ENCODE measurements around the gene SPP2.

SPP2 gene

DNA sequence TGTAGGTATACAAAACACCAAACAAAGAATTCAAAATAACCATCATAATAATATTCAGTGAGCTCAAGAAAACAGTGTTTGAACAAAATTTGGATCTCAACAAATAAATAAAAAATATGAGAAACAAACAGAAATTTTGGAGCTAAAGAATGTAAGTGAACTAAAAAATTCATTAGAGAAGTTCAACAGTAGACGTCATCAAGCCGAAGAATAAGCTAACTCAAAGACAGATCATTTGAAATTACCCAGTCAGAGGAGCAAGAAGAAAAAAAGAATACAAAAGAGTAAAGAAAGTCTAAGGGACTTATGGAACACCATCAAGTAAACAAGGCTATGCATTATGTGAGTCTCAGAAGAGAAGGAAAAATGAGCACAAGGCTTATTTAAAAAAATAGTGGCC is 16.6 kb upstream of the SPP2 start:
- TF ChIP-seq YY1 (IDR thresholded peaks at IDR 0.05; ENCODE audit: insufficient read depth, insufficient read length) = no peak
- TF ChIP-seq ZNF274 (IDR thresholded peaks at IDR 0.05; ENCODE audit: low read depth, low read length) = no peak
- no peak for TF ChIP-seq SUZ12 (IDR thresholded peaks at IDR 0.05; ENCODE audit: extremely low read depth, insufficient read depth, insufficient read length)
- H3K36me3 ChIP-seq (ENCODE audit: insufficient read depth, insufficient read length, low read length) = no peaks in the 10 kb centered on the region
- no peak for DNase-seq (ENCODE audit: low read depth, low spot score)
- H3K4me1 ChIP-seq (ENCODE audit: insufficient read depth, insufficient read length) = no peaks in the 10 kb centered on the region
- peaks cover 15% of the 10 kb centered on the region; the same call in 1 of the 2 replicates for H3K9me3 ChIP-seq (ENCODE audit: insufficient read depth, low read length)
- H3K9ac ChIP-seq (ENCODE audit: insufficient read length, low read depth) = no peak overlapping the region
- no peak overlapping the region for H3K4me3 ChIP-seq (ENCODE audit: insufficient read length, low read depth)
- no peaks in the 10 kb centered on the region for H3K27me3 ChIP-seq (ENCODE audit: insufficient read depth, insufficient read length)

DNA sequence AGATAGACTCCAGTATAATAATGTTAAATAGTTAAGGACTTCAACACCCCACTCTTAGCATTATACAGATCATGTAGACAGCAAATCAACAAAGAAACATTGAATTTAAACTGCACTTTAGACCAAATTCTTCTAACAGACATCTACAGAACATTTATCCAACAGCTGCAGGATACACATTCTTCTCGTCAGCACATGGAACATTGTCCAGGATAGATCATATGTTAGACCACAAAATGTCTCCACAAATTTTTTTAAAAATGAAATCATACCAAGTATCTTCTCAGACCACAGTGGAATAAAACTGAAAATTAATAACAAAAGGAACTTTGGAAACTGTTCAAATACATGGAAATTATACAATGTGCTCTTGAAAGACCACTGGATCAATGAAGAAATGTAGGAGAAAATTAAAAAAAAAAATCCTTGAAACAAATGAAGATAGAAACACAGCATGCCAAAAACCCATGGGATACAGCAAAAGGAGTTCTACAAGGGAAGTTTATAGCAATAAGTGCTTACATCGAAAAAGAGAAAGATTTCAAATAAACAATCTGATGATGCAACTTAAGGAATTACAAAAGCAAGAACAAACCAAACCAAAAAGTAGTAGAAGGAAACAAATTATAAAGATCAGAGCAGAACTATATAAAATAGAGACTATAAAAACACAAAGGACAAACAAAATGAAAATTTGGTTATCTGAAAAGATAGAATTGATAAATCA is 12.3 kb upstream of the SPP2 start:
- no peaks in the 10 kb centered on the region for H3K4me1 ChIP-seq (ENCODE audit: insufficient read depth, insufficient read length)
- TF ChIP-seq SUZ12 (IDR thresholded peaks at IDR 0.05; ENCODE audit: extremely low read depth, insufficient read depth, insufficient read length) (no peak), YY1 (IDR thresholded peaks at IDR 0.05; ENCODE audit: insufficient read depth, insufficient read length) (no peak), ZNF274 (IDR thresholded peaks at IDR 0.05; ENCODE audit: low read depth, low read length) (no peak)
- H3K9me3 ChIP-seq (ENCODE audit: insufficient read depth, low read length) = peaks cover 15% of the 10 kb centered on the region; the same call in 1 of the 2 replicates
- no peak overlapping the region for H3K4me3 ChIP-seq (ENCODE audit: insufficient read length, low read depth)
- no peaks in the 10 kb centered on the region for H3K36me3 ChIP-seq (ENCODE audit: insufficient read depth, insufficient read length, low read length)
- H3K27me3 ChIP-seq (ENCODE audit: insufficient read depth, insufficient read length) = no peaks in the 10 kb centered on the region
- no peak overlapping the region for H3K9ac ChIP-seq (ENCODE audit: insufficient read length, low read depth)
- no peak for DNase-seq (ENCODE audit: low read depth, low spot score)

DNA sequence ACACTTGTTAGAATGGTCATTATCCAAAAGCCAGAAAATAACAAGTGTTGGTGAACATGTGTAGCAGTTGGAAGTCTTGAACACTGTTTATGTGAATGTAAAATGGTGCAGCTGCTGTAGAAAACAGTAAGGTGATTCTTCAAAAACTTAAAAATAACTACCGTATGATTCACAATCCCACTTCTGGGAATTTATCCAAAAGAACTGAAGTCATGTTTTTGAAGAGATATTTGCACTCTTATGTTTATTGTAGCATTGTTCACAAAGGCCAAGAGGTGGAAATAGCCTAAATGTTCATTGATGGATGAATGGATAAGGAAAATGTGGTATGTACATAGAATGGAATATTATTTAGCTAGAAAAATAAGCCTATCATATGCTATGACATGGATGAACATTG is 6.3 kb upstream of the SPP2 start:
- TF ChIP-seq ZNF274 (IDR thresholded peaks at IDR 0.05; ENCODE audit: low read depth, low read length) (no peak), SUZ12 (IDR thresholded peaks at IDR 0.05; ENCODE audit: extremely low read depth, insufficient read depth, insufficient read length) (no peak), YY1 (IDR thresholded peaks at IDR 0.05; ENCODE audit: insufficient read depth, insufficient read length) (no peak)
- no peak overlapping the region for H3K9ac ChIP-seq (ENCODE audit: insufficient read length, low read depth)
- H3K9me3 ChIP-seq (ENCODE audit: insufficient read depth, low read length) = no peaks in the 10 kb centered on the region
- DNase-seq (ENCODE audit: low read depth, low spot score) = no peak
- no peaks in the 10 kb centered on the region for H3K36me3 ChIP-seq (ENCODE audit: insufficient read depth, insufficient read length, low read length)
- H3K27me3 ChIP-seq (ENCODE audit: insufficient read depth, insufficient read length) = no peaks in the 10 kb centered on the region
- H3K4me3 ChIP-seq (ENCODE audit: insufficient read length, low read depth) = no peak overlapping the region
- H3K4me1 ChIP-seq (ENCODE audit: insufficient read depth, insufficient read length) = no peaks in the 10 kb centered on the region

DNA sequence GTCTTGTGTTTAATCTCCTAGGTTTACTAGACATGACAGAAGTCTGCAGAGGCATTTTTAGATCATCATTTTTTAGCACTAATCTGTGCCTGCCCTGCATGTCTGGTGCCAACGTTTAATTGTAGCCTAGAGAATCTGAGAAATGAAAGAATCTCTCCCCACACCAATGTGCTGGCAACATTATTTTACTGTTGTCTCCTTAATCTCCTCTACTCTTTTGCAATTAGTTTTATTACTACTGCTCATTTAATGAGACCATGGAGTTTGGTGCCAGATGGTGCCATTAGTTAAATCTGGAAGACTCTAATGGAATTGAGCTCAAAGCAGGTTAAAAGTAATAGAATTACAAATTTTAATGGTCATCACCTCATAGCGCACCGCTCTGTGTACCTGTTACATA is 4.0 kb upstream of the SPP2 start:
- H3K4me1 ChIP-seq (ENCODE audit: insufficient read depth, insufficient read length) = no peaks in the 10 kb centered on the region
- TF ChIP-seq ZNF274 (IDR thresholded peaks at IDR 0.05; ENCODE audit: low read depth, low read length) (no peak), SUZ12 (IDR thresholded peaks at IDR 0.05; ENCODE audit: extremely low read depth, insufficient read depth, insufficient read length) (no peak), YY1 (IDR thresholded peaks at IDR 0.05; ENCODE audit: insufficient read depth, insufficient read length) (no peak)
- no peaks in the 10 kb centered on the region for H3K36me3 ChIP-seq (ENCODE audit: insufficient read depth, insufficient read length, low read length)
- H3K27me3 ChIP-seq (ENCODE audit: insufficient read depth, insufficient read length) = no peaks in the 10 kb centered on the region
- no peaks in the 10 kb centered on the region for H3K9me3 ChIP-seq (ENCODE audit: insufficient read depth, low read length)
- H3K9ac ChIP-seq (ENCODE audit: insufficient read length, low read depth) = no peak overlapping the region
- H3K4me3 ChIP-seq (ENCODE audit: insufficient read length, low read depth) = no peak overlapping the region
- no peak for DNase-seq (ENCODE audit: low read depth, low spot score)

DNA sequence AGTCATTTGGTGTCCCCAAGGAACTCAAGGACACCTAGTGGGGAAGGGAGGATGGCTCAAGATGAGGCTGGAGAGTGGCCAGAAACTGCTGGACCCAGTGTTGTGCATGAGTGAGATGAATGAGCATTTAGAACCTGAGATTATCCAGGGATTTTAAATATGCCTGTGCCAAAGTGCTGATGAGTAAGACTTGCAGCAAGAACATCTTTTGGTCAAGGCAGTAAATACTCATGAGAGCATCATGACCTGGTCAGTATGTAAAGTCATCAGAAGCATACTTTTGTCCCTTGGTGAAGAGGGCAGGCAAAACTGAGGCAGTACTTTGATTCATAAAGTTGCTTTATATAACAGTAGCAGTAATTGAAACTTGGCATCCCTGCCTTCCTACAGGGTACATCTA is 3.1 kb upstream of the SPP2 start:
- TF ChIP-seq YY1 (IDR thresholded peaks at IDR 0.05; ENCODE audit: insufficient read depth, insufficient read length) = no peak
- no peak for TF ChIP-seq SUZ12 (IDR thresholded peaks at IDR 0.05; ENCODE audit: extremely low read depth, insufficient read depth, insufficient read length)
- no peak for TF ChIP-seq ZNF274 (IDR thresholded peaks at IDR 0.05; ENCODE audit: low read depth, low read length)
- Histone ChIP-seq H3K27me3 (ENCODE audit: insufficient read depth, insufficient read length) (no peaks in the 10 kb centered on the region), H3K36me3 (ENCODE audit: insufficient read depth, insufficient read length, low read length) (no peaks in the 10 kb centered on the region), H3K4me3 (ENCODE audit: insufficient read length, low read depth) (no peak overlapping the region), H3K9ac (ENCODE audit: insufficient read length, low read depth) (no peak overlapping the region), H3K9me3 (ENCODE audit: insufficient read depth, low read length) (no peaks in the 10 kb centered on the region), H3K4me1 (ENCODE audit: insufficient read depth, insufficient read length) (no peaks in the 10 kb centered on the region)
- no peak for DNase-seq (ENCODE audit: low read depth, low spot score)

DNA sequence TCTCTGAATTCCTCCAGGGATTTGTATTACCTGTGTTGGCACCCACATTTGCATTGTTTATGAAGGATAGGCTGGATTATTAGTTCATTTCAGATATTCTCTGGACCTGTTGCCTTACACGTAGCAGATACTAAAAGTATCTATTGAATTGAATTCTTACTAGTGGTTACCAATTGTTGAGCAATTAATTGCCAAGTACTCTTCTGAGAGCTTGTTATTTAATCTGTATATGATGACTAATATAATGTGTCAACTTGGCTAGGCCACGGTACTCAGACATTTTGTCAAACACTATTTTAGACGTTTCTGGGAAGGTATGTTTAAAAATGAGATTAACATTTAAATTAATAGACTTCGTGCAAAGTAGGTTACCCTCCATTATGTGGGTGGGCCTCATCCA is 2.5 kb upstream of the SPP2 start:
- Histone ChIP-seq H3K4me1 (ENCODE audit: insufficient read depth, insufficient read length) (no peaks in the 10 kb centered on the region), H3K27me3 (ENCODE audit: insufficient read depth, insufficient read length) (no peaks in the 10 kb centered on the region), H3K9me3 (ENCODE audit: insufficient read depth, low read length) (no peaks in the 10 kb centered on the region), H3K9ac (ENCODE audit: insufficient read length, low read depth) (no peak overlapping the region), H3K36me3 (ENCODE audit: insufficient read depth, insufficient read length, low read length) (no peaks in the 10 kb centered on the region), H3K4me3 (ENCODE audit: insufficient read length, low read depth) (no peak overlapping the region)
- no peak for DNase-seq (ENCODE audit: low read depth, low spot score)
- TF ChIP-seq YY1 (IDR thresholded peaks at IDR 0.05; ENCODE audit: insufficient read depth, insufficient read length) (no peak), SUZ12 (IDR thresholded peaks at IDR 0.05; ENCODE audit: extremely low read depth, insufficient read depth, insufficient read length) (no peak)

DNA sequence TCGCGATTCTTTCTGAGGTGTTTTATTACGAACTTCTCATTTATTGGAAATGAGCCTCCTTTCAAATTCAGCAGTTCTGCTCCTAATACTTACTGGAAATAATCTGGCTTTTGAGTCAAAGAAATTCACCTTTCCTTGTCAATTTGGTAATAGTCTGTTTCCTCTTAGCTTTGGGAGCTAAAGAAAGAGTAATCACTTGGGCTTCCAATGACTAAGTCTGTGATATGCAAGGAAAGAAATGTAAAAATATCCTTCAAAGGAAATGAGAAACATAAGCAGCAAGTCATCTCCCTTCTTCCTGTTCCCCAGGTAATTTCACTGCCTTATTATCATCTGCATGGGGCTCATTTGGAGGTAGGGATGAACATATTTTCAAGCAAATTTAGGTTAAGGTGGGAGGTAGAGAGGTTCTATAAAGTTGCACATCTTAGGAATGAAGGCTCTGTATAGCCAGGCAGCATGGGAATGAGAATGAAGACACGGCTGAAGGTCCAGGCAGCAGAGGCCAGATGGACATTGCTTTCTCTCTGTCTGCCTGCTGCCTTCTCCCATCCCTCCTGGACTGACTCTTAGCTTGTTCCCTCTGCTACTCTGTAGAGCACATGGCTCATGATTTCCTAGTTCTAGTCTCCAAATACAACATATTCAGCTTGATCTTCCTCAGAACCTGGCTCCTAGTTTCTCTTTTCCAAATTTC is 1.0 kb downstream of the SPP2 start:
- no peak overlapping the region for H3K4me3 ChIP-seq (ENCODE audit: insufficient read length, low read depth)
- H3K36me3 ChIP-seq (ENCODE audit: insufficient read depth, insufficient read length, low read length) = no peaks in the 10 kb centered on the region
- no peaks in the 10 kb centered on the region for H3K4me1 ChIP-seq (ENCODE audit: insufficient read depth, insufficient read length)
- no peak for DNase-seq (ENCODE audit: low read depth, low spot score)
- TF ChIP-seq SUZ12 (IDR thresholded peaks at IDR 0.05; ENCODE audit: extremely low read depth, insufficient read depth, insufficient read length) (no peak), ZNF274 (IDR thresholded peaks at IDR 0.05; ENCODE audit: low read depth, low read length) (no peak), YY1 (IDR thresholded peaks at IDR 0.05; ENCODE audit: insufficient read depth, insufficient read length) (no peak)
- no peaks in the 10 kb centered on the region for H3K27me3 ChIP-seq (ENCODE audit: insufficient read depth, insufficient read length)
- no peak overlapping the region for H3K9ac ChIP-seq (ENCODE audit: insufficient read length, low read depth)
- no peaks in the 10 kb centered on the region for H3K9me3 ChIP-seq (ENCODE audit: insufficient read depth, low read length)
